GM23338 (cell line): ENCODE results near the gene METTL22. TPM values are rescaled to one million over a fixed set of nuclear protein-coding genes. Genes with fewer than 3 reads are reported as not detected.

ENCODE experiments used
- ATAC-seq: fragments of 200-7000 bp; cut with Tn5 transposase; 3 replicates; pipeline ENCODE4 v1.9.1; 2020
- DNase-seq: peaks from one replicate; pipeline ENCODE4 v3.0.0-alpha.2; 2015; ENCODE audit warnings: low spot score
- H2AFZ ChIP-seq: fragments of 200-600 bp; sonication (generic); 2 replicates; pipeline ENCODE4 v1.8.0; 2016; ENCODE audit warnings: antibody characterized with exemption, mild to moderate bottlenecking, moderate library complexity
- H3F3A ChIP-seq: fragments of 200-600 bp; sonication (generic); replicated peaks from 2 replicates; pipeline ENCODE4 v1.8.0; 2017; ENCODE audit warnings: antibody characterized with exemption, mixed run types, low read depth
- H3K27ac ChIP-seq: fragments of 200-600 bp; sonication (generic); 2 replicates; pipeline ENCODE4 v1.6.1; 2016; ENCODE audit warnings: low read depth
- H3K27me3 ChIP-seq: fragments of 200-600 bp; sonication (generic); 2 replicates; pipeline ENCODE4 v1.8.0; 2016; ENCODE audit warnings: mild to moderate bottlenecking, mixed run types, moderate library complexity; ENCODE audit not compliant: insufficient read depth
- H3K36me3 ChIP-seq: fragments of 200-600 bp; sonication (generic); 2 replicates; pipeline ENCODE4 v1.8.0; 2016; ENCODE audit warnings: mild to moderate bottlenecking; ENCODE audit not compliant: insufficient read depth
- H3K4me1 ChIP-seq: fragments of 200-600 bp; sonication (generic); 2 replicates; pipeline ENCODE4 v1.8.0; 2016; ENCODE audit warnings: mild to moderate bottlenecking, moderate library complexity; ENCODE audit not compliant: insufficient read depth
- H3K4me2 ChIP-seq: fragments of 200-600 bp; sonication (generic); 2 replicates; pipeline ENCODE4 v1.7.1; 2017; ENCODE audit warnings: mixed run types
- H3K4me3 ChIP-seq: fragments of 200-600 bp; sonication (generic); 2 replicates; pipeline ENCODE4 v1.6.1; 2016; ENCODE audit warnings: mixed run types
- H3K79me2 ChIP-seq: fragments of 200-600 bp; sonication (generic); replicated peaks from 2 replicates; pipeline ENCODE4 v1.8.0; 2017; ENCODE audit warnings: mild to moderate bottlenecking; ENCODE audit not compliant: insufficient read depth
- H3K9me2 ChIP-seq: fragments of 200-600 bp; sonication (generic); 2 replicates; pipeline ENCODE4 v1.8.0; 2017; ENCODE audit not compliant: insufficient read depth
- H4K20me1 ChIP-seq: fragments of 200-600 bp; sonication (generic); replicated peaks from 2 replicates; pipeline ENCODE4 v1.8.0; 2017; ENCODE audit warnings: mild to moderate bottlenecking; ENCODE audit not compliant: insufficient read depth
- H3K27ac Mint-ChIP-seq: 2 replicates; pipeline ENCODE4 v1.8.0; 2020; ENCODE audit warnings: inconsistent platforms, mild to moderate bottlenecking, moderate library complexity, mixed read lengths
- H3K27me3 Mint-ChIP-seq: 3 replicates; pipeline ENCODE4 v1.8.0; 2022; ENCODE audit warnings: low read depth, mild to moderate bottlenecking, moderate library complexity, mixed read lengths, inconsistent platforms; ENCODE audit not compliant: insufficient read depth, poor library complexity
- H3K36me3 Mint-ChIP-seq: 3 replicates; pipeline ENCODE4 v1.8.0; 2021; ENCODE audit warnings: low read depth, mild to moderate bottlenecking, inconsistent platforms, moderate library complexity, mixed read lengths
- H3K4me1 Mint-ChIP-seq: 3 replicates; pipeline ENCODE4 v1.8.0; 2020; ENCODE audit warnings: mild to moderate bottlenecking, inconsistent platforms, mixed read lengths
- H3K4me3 Mint-ChIP-seq: 3 replicates; pipeline ENCODE4 v1.8.0; 2021; ENCODE audit warnings: moderate library complexity, mild to moderate bottlenecking, inconsistent platforms, mixed read lengths
- H3K9me3 Mint-ChIP-seq: 3 replicates; pipeline ENCODE4 v1.8.0; 2020; ENCODE audit warnings: moderate library complexity, mild to moderate bottlenecking, inconsistent platforms, mixed read lengths
- CREB1 ChIP-seq: fragments of 250-450 bp; sonication (Bioruptor Pico); IDR thresholded peaks from 2 replicates; pipeline ENCODE4 v1.5.0; 2020; ENCODE audit warnings: low read depth, mild to moderate bottlenecking, moderate library complexity
- CTCF ChIP-seq, 2 experiments: fragments of 200-600 bp in 1 of 2; sonication (generic) in 1 of 2; conservative IDR thresholded peaks; 2 replicates each; pipeline versions ENCODE4 v1.5.1 to v1.6.1; 2016 to 2017; ENCODE audit warnings: antibody characterized with exemption in 2 of 2, low read depth in 2 of 2, mild to moderate bottlenecking in 2 of 2, moderate library complexity in 1 of 2
- ETS1 ChIP-seq: IDR thresholded peaks from 2 replicates; pipeline ENCODE4 v1.6.1; 2016; ENCODE audit warnings: antibody characterized with exemption
- EZH2 ChIP-seq: fragments of 200-600 bp; sonication (generic); IDR thresholded peaks from one replicate; pipeline ENCODE4 v1.8.0; 2017; ENCODE audit warnings: antibody characterized with exemption, mild to moderate bottlenecking, low read depth; ENCODE audit not compliant: unreplicated experiment
- EZH2phosphoT487 ChIP-seq: fragments of 200-600 bp; sonication (generic); IDR thresholded peaks from one replicate; pipeline ENCODE4 v1.8.1; 2018; ENCODE audit warnings: antibody characterized with exemption; ENCODE audit not compliant: unreplicated experiment
- JUNB ChIP-seq: IDR thresholded peaks from one replicate; pipeline ENCODE4 v1.6.1; 2016; ENCODE audit warnings: antibody characterized with exemption; ENCODE audit not compliant: unreplicated experiment
- REST ChIP-seq: IDR thresholded peaks from one replicate; pipeline ENCODE4 v1.6.1; 2018; ENCODE audit warnings: antibody characterized with exemption; ENCODE audit not compliant: unreplicated experiment
- ZNF114 ChIP-seq: fragments of 250-450 bp; sonication (Bioruptor Pico); IDR thresholded peaks from 2 replicates; pipeline ENCODE4 v1.5.0; 2020; ENCODE audit warnings: mild to moderate bottlenecking, moderate library complexity
- ZNF331 ChIP-seq: fragments of 250-450 bp; sonication (Bioruptor Pico); IDR thresholded peaks from 2 replicates; pipeline ENCODE4 v1.5.0; 2020; ENCODE audit warnings: low read depth, mild to moderate bottlenecking, moderate library complexity
- polyA plus RNA-seq: library from polyadenylated mRNA; unstranded; fragments of >200 nt; fragmentation: Nextera tagmentation; extraction: Ambion mirVana; gene quantifications from 2 replicates; pipeline ENCODE4 v1.2.1, GENCODE V29; 2016
- total RNA-seq: library from RNA; depleted of rRNA; stranded (reverse); fragments of >200 nt; shearing (Covaris generic); gene quantifications from 2 replicates; pipeline ENCODE4 v1.2.3, GENCODE V29; 2014

The METTL22 gene
- total and polyA plus RNA-seq, 2 experiments from 2014 or later = 51.4 to 51.8 TPM

GRCh38 chr16:8585857-8586256 lies 35.6 kb upstream of the METTL22 start:
- TF ChIP-seq ZNF331 (CRISPR knock-in tag) (no peak), JUNB (no peak), ETS1 (no peak), EZH2 (no peak), EZH2phosphoT487 (no peak)

GRCh38 chr16:8587065-8587464 lies 34.4 kb upstream of the METTL22 start:
- Mint-ChIP-seq H3K36me3 (no peaks in the 10 kb centered on the region; the same call in 2 of the 3 replicates), H3K9me3 (peaks cover 5% of the 10 kb centered on the region; the same call in 2 of the 3 replicates), H3K4me3 (no peak overlapping the region), H3K27me3 (peaks cover 20% of the 10 kb centered on the region), H3K4me1 (peaks cover 12% of the 10 kb centered on the region), H3K27ac (no peak overlapping the region)
- H3K4me1 ChIP-seq = no peaks in the 10 kb centered on the region; the same call in 1 of the 2 replicates
- H3K4me3 ChIP-seq = no peak overlapping the region
- ATAC-seq = no peak
- H2AFZ ChIP-seq = no peak overlapping the region
- H3K36me3 ChIP-seq = no peaks in the 10 kb centered on the region
- no peaks in the 10 kb centered on the region for H3F3A ChIP-seq
- no peak for DNase-seq
- no peak overlapping the region for H3K27ac ChIP-seq
- no peak overlapping the region for H3K4me2 ChIP-seq
- peaks cover 51% of the 10 kb centered on the region for H3K27me3 ChIP-seq
- no peaks in the 10 kb centered on the region for H4K20me1 ChIP-seq
- H3K9me2 ChIP-seq = peaks cover 7% of the 10 kb centered on the region; the same call in 1 of the 2 replicates
- H3K79me2 ChIP-seq = no peaks in the 10 kb centered on the region
- TF ChIP-seq CREB1 (no peak), REST (no peak), CTCF (conservative IDR thresholded peaks at IDR 0.05; ENCODE audit: low read depth in 2 of 2) (no peak), ZNF114 (CRISPR knock-in tag) (no peak)

More at GRCh38 chr16:8585857-8586256, 35.6 kb upstream of the METTL22 start:
- ATAC-seq = no peak
- no peak for DNase-seq
- Histone ChIP-seq H3K4me3 (no peak overlapping the region), H3K79me2 (no peaks in the 10 kb centered on the region), H3K4me1 (no peaks in the 10 kb centered on the region; the same call in 1 of the 2 replicates), H3K4me2 (no peak overlapping the region), H3K27me3 (peaks cover 39% of the 10 kb centered on the region), H4K20me1 (no peaks in the 10 kb centered on the region), H3F3A (no peaks in the 10 kb centered on the region), H2AFZ (no peak overlapping the region), H3K36me3 (no peaks in the 10 kb centered on the region), H3K9me2 (no peaks in the 10 kb centered on the region; the same call in 1 of the 2 replicates), H3K27ac (no peak overlapping the region)
- peaks cover 5% of the 10 kb centered on the region; the same call in 2 of the 3 replicates for H3K9me3 Mint-ChIP-seq
- H3K4me1 Mint-ChIP-seq = peaks cover 16% of the 10 kb centered on the region
- no peak overlapping the region for H3K27ac Mint-ChIP-seq
- H3K36me3 Mint-ChIP-seq = no peaks in the 10 kb centered on the region; the same call in 2 of the 3 replicates
- H3K27me3 Mint-ChIP-seq = peaks cover 20% of the 10 kb centered on the region
- H3K4me3 Mint-ChIP-seq = no peak overlapping the region
